Vagina (tissue), 2 donors: Measurements from ENCODE around the gene SRP68.

Source experiments
- POLR2A ChIP-seq, 2 donors: fragments of 450-650 bp; IDR thresholded peaks; one replicate each; pipeline ENCODE4 v1.6.1; 2017; ENCODE audit warnings: antibody characterized with exemption in 2 of 2, mild to moderate bottlenecking in 2 of 2, moderate library complexity in 2 of 2
- POLR2AphosphoS5 ChIP-seq, 2 donors: sonication (generic); formaldehyde crosslinking; IDR thresholded peaks; one replicate each; pipeline ENCODE4 v1.9.0; 2017; ENCODE audit warnings: antibody characterized with exemption in 2 of 2, mild to moderate bottlenecking in 2 of 2, low read depth in 1 of 2; ENCODE audit not compliant: insufficient read depth in 1 of 2
- TF ChIP-seq, protein P1 (sequence below), 3 experiments: fragments of 450-650 bp in 2 of 3; fragments of 200-600 bp in 1 of 3; sonication (generic) in 1 of 3; IDR thresholded peaks; one replicate each; pipeline ENCODE4 v1.5.1; 2017 to 2019; ENCODE audit warnings: antibody characterized with exemption in 3 of 3, mild to moderate bottlenecking in 2 of 3, moderate library complexity in 2 of 3

DNA sequence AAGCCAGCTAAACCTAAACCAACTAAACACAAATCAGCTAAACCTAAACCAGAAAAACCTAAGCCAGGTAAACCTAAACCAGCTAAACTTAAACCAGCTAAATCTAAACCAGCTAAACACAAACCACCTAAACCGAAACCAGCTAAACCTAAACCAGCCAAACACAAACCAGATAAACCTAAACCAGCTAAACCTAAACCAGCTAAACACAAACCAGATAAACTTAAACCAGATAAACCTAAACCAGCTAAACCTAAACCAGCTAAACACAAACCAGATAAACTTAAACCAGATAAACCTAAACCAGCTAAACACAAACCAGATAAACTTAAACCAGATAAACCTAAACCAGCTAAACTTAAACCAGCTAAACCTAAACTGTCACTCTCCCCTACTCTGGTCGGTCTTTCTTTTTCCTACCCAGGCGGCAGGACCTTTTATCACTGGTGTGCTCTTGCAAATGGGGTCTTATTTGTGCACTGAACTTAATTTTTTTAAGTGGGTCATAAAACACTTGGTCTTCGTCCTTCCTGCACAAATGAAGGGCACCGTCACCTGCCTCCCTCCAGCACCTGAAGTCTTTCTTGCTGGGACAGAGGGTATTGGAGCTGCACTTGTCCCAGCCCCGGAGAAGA is 52.4 kb downstream of the SRP68 start:
- TF ChIP-seq POLR2A (IDR thresholded peaks at IDR 0.05), result no peak
- TF ChIP-seq, protein P1, sequence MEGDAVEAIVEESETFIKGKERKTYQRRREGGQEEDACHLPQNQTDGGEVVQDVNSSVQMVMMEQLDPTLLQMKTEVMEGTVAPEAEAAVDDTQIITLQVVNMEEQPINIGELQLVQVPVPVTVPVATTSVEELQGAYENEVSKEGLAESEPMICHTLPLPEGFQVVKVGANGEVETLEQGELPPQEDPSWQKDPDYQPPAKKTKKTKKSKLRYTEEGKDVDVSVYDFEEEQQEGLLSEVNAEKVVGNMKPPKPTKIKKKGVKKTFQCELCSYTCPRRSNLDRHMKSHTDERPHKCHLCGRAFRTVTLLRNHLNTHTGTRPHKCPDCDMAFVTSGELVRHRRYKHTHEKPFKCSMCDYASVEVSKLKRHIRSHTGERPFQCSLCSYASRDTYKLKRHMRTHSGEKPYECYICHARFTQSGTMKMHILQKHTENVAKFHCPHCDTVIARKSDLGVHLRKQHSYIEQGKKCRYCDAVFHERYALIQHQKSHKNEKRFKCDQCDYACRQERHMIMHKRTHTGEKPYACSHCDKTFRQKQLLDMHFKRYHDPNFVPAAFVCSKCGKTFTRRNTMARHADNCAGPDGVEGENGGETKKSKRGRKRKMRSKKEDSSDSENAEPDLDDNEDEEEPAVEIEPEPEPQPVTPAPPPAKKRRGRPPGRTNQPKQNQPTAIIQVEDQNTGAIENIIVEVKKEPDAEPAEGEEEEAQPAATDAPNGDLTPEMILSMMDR (IDR thresholded peaks at IDR 0.05), result no peak
- TF ChIP-seq POLR2AphosphoS5 (IDR thresholded peaks at IDR 0.05; ENCODE audit: insufficient read depth in 1 of 2, low read depth in 1 of 2), result no peak
